ENCODE measurements around the gene NSUN6. TPM values are rescaled to one million over a fixed set of nuclear protein-coding genes. Genes with fewer than 3 reads are reported as not detected.

Gene NSUN6
- total and polyA plus RNA-seq, 2 donors (not counting 1 experiment from before 2014, with no cell fraction given): 4.2 to 9.4 TPM

DNA sequence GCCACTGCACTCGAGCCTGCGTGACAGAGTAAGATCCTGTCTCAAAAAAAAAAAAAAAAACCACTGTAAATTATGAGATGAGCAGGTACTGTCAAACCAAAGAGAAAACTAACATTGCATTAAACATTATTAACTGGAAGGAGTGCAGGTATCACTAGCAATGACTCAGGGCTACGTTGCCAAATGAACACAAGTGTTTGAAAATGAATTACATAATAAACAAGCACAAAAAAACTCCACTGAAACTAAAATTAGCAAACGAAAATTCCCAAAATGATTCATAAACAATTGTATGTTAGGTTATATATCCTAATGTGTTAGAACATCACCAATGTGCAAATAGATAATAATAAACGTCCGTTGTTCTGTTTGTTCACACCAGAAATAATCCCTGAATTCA, 42.8 kb downstream of the NSUN6 start:
- Histone ChIP-seq H3K79me2 (ENCODE audit: control insufficient read depth, insufficient read depth, low read length) (no peaks in the 10 kb centered on the region), H3K4me1 (ENCODE audit: control insufficient read depth, extremely low read depth, insufficient read depth, low read length) (peaks cover 4% of the 10 kb centered on the region), H3K4me2 (ENCODE audit: extremely low read depth, insufficient read depth, low read length) (no peak overlapping the region), H2AFZ (ENCODE audit: low read length) (no peak overlapping the region), H3K27ac (ENCODE audit: insufficient read depth, low read length) (no peak overlapping the region), H3K9me3 (ENCODE audit: control insufficient read depth, insufficient read depth, low read depth, low read length) (no peaks in the 10 kb centered on the region), H3K36me3 (ENCODE audit: control insufficient read depth, insufficient read depth, low read length) (no peaks in the 10 kb centered on the region), H3K9ac (ENCODE audit: insufficient read depth, low read length) (no peak overlapping the region), H3K27me3 (ENCODE audit: control insufficient read depth, insufficient read depth, low read length) (no peaks in the 10 kb centered on the region), H3K4me3 (replicated peaks in 1 of 4; ENCODE audit: control extremely low read depth in 1 of 4, insufficient read depth in 1 of 4, low read depth in 3 of 4, low read length in 4 of 4) (no peak overlapping the region), H4K20me1 (ENCODE audit: control insufficient read depth, extremely low read depth, insufficient read depth, low read length) (no peaks in the 10 kb centered on the region)
- TF ChIP-seq EZH2 (IDR thresholded peaks at IDR 0.05; ENCODE audit: low read length, missing control alignments) (no peak), CTCF (conservative IDR thresholded peaks at IDR 0.05 in 1 of 2, IDR thresholded peaks at IDR 0.05 in 1 of 2; ENCODE audit: low read depth in 1 of 2, low read length in 2 of 2) (no peak)
- no peak for DNase-seq (ENCODE audit: low read depth in 2 of 2)

DNA sequence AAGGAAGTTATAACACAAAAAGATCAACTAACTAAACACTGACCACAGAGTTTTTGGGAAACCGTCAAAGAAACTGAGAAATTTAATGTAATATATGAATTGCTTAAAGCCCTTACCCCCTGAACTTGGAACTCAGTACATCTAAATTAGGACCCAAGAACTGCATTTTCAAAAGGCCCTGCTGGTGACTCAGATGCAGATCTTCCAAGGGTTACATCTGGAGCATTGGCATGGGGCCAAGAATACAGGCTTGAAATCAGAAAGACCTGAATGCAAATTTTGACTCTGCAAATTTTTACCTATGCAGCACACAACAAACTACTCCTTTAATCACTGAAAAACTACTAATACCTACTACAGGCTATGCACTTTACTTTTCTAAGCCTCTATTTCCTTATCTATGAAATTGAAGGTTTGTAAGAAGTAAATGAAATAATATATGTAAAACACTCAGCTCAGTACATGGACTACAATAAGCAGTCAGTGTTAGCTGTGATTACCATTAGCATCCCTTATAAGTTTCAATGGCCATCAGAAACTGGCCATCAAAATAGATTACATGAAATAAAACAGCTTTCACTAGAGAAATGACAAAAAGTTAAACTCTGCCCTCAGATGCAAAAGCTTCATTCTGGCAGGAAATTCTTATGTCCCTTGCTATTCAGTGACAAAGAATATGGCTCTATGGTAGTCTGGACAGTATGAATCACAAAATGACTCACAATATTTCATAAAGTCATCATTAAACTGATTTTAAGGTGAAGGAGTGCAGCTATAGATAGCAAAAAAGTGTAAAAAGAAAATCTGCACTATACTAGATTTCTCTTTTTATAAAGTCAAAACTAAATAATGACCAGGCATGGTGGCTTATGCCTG, 43.6 kb downstream of the NSUN6 start:
- no peak overlapping the region for H2AFZ ChIP-seq (ENCODE audit: low read length)
- peaks cover 4% of the 10 kb centered on the region for H3K4me1 ChIP-seq (ENCODE audit: control insufficient read depth, extremely low read depth, insufficient read depth, low read length)
- no peaks in the 10 kb centered on the region for H3K79me2 ChIP-seq (ENCODE audit: control insufficient read depth, insufficient read depth, low read length)
- H4K20me1 ChIP-seq (ENCODE audit: control insufficient read depth, extremely low read depth, insufficient read depth, low read length): no peaks in the 10 kb centered on the region
- DNase-seq (ENCODE audit: low read depth in 2 of 2): peak; percentile 89 to 95
- H3K27ac ChIP-seq (ENCODE audit: insufficient read depth, low read length): peak overlapping the region; percentile 13
- no peak overlapping the region for H3K4me3 ChIP-seq (replicated peaks in 1 of 4; ENCODE audit: control extremely low read depth in 1 of 4, insufficient read depth in 1 of 4, low read depth in 3 of 4, low read length in 4 of 4)
- no peaks in the 10 kb centered on the region for H3K36me3 ChIP-seq (ENCODE audit: control insufficient read depth, insufficient read depth, low read length)
- no peak overlapping the region for H3K9ac ChIP-seq (ENCODE audit: insufficient read depth, low read length)
- no peaks in the 10 kb centered on the region for H3K9me3 ChIP-seq (ENCODE audit: control insufficient read depth, insufficient read depth, low read depth, low read length)
- H3K4me2 ChIP-seq (ENCODE audit: extremely low read depth, insufficient read depth, low read length): peak overlapping the region; percentile 39
- H3K27me3 ChIP-seq (ENCODE audit: control insufficient read depth, insufficient read depth, low read length): no peaks in the 10 kb centered on the region
- TF ChIP-seq EZH2 (IDR thresholded peaks at IDR 0.05; ENCODE audit: low read length, missing control alignments): no peak
- no peak for TF ChIP-seq CTCF (conservative IDR thresholded peaks at IDR 0.05 in 1 of 2, IDR thresholded peaks at IDR 0.05 in 1 of 2; ENCODE audit: low read depth in 1 of 2, low read length in 2 of 2)

GRCh38 chr10:18606051-18606695, 45.2 kb downstream of the NSUN6 start:
- Histone ChIP-seq H3K9me3 (ENCODE audit: control insufficient read depth, insufficient read depth, low read depth, low read length) (no peaks in the 10 kb centered on the region), H3K79me2 (ENCODE audit: control insufficient read depth, insufficient read depth, low read length) (no peaks in the 10 kb centered on the region), H3K27ac (ENCODE audit: insufficient read depth, low read length) (no peak overlapping the region), H3K4me1 (ENCODE audit: control insufficient read depth, extremely low read depth, insufficient read depth, low read length) (peaks cover 4% of the 10 kb centered on the region), H3K27me3 (ENCODE audit: control insufficient read depth, insufficient read depth, low read length) (no peaks in the 10 kb centered on the region), H4K20me1 (ENCODE audit: control insufficient read depth, extremely low read depth, insufficient read depth, low read length) (no peaks in the 10 kb centered on the region), H3K4me2 (ENCODE audit: extremely low read depth, insufficient read depth, low read length) (no peak overlapping the region), H3K4me3 (replicated peaks in 1 of 4; ENCODE audit: control extremely low read depth in 1 of 4, insufficient read depth in 1 of 4, low read depth in 3 of 4, low read length in 4 of 4) (no peak overlapping the region), H3K9ac (ENCODE audit: insufficient read depth, low read length) (no peak overlapping the region), H2AFZ (ENCODE audit: low read length) (no peak overlapping the region), H3K36me3 (ENCODE audit: control insufficient read depth, insufficient read depth, low read length) (no peaks in the 10 kb centered on the region)
- TF ChIP-seq EZH2 (IDR thresholded peaks at IDR 0.05; ENCODE audit: low read length, missing control alignments): no peak
- no peak for TF ChIP-seq CTCF (conservative IDR thresholded peaks at IDR 0.05 in 1 of 2, IDR thresholded peaks at IDR 0.05 in 1 of 2; ENCODE audit: low read depth in 1 of 2, low read length in 2 of 2)
- peak in 1 of 2 donors; percentile 45 for DNase-seq (ENCODE audit: low read depth in 2 of 2)

All from fibroblast of lung (primary cell).